ENCODE data around the gene TNKS2. TPM values are rescaled to one million over a fixed set of nuclear protein-coding genes. Genes with fewer than 3 reads are reported as not detected.
A peak's percentile ranks its signal among the peaks of the same experiment; 100 is the strongest.

TNKS2 gene
- polyA plus RNA-seq, 6 donors from 2014 or later: 17.9 to 32.2 (median 26.5) TPM

DNA sequence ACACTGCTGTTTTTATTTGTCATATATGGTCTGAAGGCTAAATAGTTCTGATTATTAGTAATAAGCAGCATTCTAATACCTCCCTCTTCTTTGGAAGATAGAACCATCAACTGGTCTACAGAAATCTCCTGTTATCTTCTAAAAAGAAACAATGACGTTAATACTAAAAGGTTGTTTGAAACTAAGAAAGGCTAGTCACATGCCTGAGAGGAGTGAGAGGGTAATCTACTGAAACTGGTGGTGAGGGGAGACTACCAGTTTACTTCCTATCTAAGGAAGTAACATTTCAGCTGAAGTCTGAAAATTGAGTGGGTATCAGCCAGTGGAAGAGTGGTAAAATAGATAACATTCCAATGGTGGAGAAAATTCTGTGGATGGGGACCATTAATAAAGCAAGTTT, 62.7 kb downstream of the TNKS2 start:
- Mint-ChIP-seq H3K36me3 (peaks cover 16 to 36% of the 10 kb centered on the region in 2 donors), H3K4me1 (no peaks in the 10 kb centered on the region), H3K27me3 (no peaks in the 10 kb centered on the region), H3K4me3 (no peak overlapping the region), H3K9me3 (no peaks in the 10 kb centered on the region), H3K27ac (peak overlapping the region in 1 of 6 donors; percentile 20)
- DNase-seq (no peak), ATAC-seq (ENCODE audit: low read depth in 2 of 2) (no peak)

GRCh38 chr10:91864099-91864498, 65.9 kb downstream of the TNKS2 start:
- no peaks in the 10 kb centered on the region for H3K4me1 Mint-ChIP-seq
- no peak for DNase-seq
- peak overlapping the region in 1 of 6 donors; percentile 24 for H3K27ac Mint-ChIP-seq
- no peak for ATAC-seq (ENCODE audit: low read depth in 2 of 2)
- peaks cover 0 to 22% of the 10 kb centered on the region in 2 donors for H3K36me3 Mint-ChIP-seq
- no peaks in the 10 kb centered on the region for H3K27me3 Mint-ChIP-seq
- no peaks in the 10 kb centered on the region for H3K9me3 Mint-ChIP-seq
- no peak overlapping the region for H3K4me3 Mint-ChIP-seq

DNA sequence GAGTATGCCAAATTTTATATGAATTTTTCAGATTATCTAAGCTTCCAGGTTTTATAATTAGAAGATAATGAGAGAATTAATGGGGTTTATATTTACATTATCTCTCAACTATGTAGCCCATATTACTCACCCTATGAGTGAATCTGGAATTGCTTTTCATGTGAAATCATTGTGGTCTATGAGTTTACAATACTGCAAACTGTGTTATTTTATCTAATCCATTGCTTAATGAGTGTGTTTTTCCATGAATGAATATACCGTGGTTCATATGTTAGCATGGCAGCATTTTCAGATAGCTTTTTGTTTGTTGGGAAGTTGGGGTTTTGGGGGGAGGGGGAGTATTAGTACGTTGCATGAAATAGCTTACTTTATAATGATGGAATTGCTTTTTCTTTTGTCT, 66.5 kb downstream of the TNKS2 start:
- H3K4me1 Mint-ChIP-seq: no peaks in the 10 kb centered on the region
- DNase-seq (no peak), ATAC-seq (ENCODE audit: low read depth in 2 of 2) (no peak)
- H3K27ac Mint-ChIP-seq: no peak overlapping the region
- peaks cover 0 to 21% of the 10 kb centered on the region in 2 donors for H3K36me3 Mint-ChIP-seq
- H3K27me3 Mint-ChIP-seq: no peaks in the 10 kb centered on the region
- no peaks in the 10 kb centered on the region for H3K9me3 Mint-ChIP-seq
- peak overlapping the region in 1 of 8 donors; percentile 42 for H3K4me3 Mint-ChIP-seq

DNA sequence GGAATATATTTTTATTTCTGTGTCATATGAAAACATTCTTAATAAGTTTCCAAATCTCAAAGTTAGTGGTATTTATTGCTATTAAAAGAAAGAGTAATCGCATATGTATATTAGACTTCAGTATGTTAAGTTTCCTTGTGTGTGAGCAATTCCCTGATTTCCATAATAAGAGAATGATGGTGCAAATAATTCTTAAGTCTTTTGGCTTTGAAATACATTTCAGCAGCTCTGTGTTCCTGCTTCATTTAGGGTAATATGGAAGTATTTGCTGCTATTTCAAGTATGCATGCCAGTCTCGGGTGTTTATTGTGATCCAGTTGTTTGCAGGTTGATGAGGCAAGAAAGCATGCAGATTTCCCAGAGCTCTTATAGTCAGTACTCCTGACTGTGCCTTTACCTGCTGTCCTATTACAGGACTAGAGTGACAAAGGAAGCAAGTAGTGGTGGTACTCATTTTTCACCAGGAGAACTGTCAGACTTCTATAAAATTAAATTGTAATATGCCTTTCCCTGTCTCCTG, 67.4 kb downstream of the TNKS2 start:
- no peaks in the 10 kb centered on the region for H3K27me3 Mint-ChIP-seq
- no peaks in the 10 kb centered on the region for H3K4me1 Mint-ChIP-seq
- no peaks in the 10 kb centered on the region for H3K9me3 Mint-ChIP-seq
- no peak overlapping the region for H3K4me3 Mint-ChIP-seq
- H3K27ac Mint-ChIP-seq: peak overlapping the region in 1 of 6 donors; percentile 60
- peaks cover 0 to 18% of the 10 kb centered on the region in 2 donors for H3K36me3 Mint-ChIP-seq
- ATAC-seq (ENCODE audit: low read depth in 2 of 2) (no peak), DNase-seq (no peak)

DNA sequence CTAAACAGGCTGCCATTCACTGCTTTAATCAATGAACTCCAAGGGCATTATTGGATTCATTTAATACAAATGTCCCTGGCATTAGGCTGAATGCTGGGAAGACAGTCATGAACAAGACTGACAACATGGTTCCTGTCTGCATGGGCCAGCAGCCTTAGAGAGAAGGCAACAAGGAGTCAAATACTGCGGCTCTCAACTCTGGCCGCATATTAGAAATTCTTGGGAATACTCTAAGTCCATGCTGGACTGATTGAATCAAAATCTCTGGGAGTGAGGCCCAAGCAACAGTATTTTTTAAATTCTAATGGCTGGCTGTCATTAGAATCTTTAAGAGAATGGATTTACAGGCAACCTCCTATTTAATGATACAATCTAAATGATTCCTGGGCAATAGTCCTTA, 76.9 kb downstream of the TNKS2 start:
- no peak overlapping the region for H3K4me3 Mint-ChIP-seq
- ATAC-seq (ENCODE audit: low read depth in 2 of 2) (no peak), DNase-seq (no peak)
- no peaks in the 10 kb centered on the region for H3K27me3 Mint-ChIP-seq
- H3K36me3 Mint-ChIP-seq: no peaks in the 10 kb centered on the region
- H3K9me3 Mint-ChIP-seq: no peaks in the 10 kb centered on the region
- H3K4me1 Mint-ChIP-seq: no peaks in the 10 kb centered on the region
- H3K27ac Mint-ChIP-seq: no peak overlapping the region

- no peak for DNase-seq
- H3K36me3 Mint-ChIP-seq: no peaks in the 10 kb centered on the region
- no peak for ATAC-seq (ENCODE audit: low read depth in 2 of 2)
- H3K27ac Mint-ChIP-seq: no peak overlapping the region
- peaks cover 0 to under 1% (median 0%) of the 10 kb centered on the region in 7 donors for H3K9me3 Mint-ChIP-seq
- no peak overlapping the region for H3K4me3 Mint-ChIP-seq
- no peaks in the 10 kb centered on the region for H3K27me3 Mint-ChIP-seq
- no peaks in the 10 kb centered on the region for H3K4me1 Mint-ChIP-seq
Measured at GRCh38 chr10:91875779-91876178, 77.6 kb downstream of the TNKS2 start.

GRCh38 chr10:91879515-91880170, 81.4 kb downstream of the TNKS2 start:
- peaks cover 0 to 7% of the 10 kb centered on the region in 2 donors for H3K36me3 Mint-ChIP-seq
- ATAC-seq (ENCODE audit: low read depth in 2 of 2) (no peak), DNase-seq (no peak)
- no peaks in the 10 kb centered on the region for H3K4me1 Mint-ChIP-seq
- no peak overlapping the region for H3K4me3 Mint-ChIP-seq
- H3K27me3 Mint-ChIP-seq: peaks cover 0 to 4% (median 0%) of the 10 kb centered on the region in 3 donors
- H3K27ac Mint-ChIP-seq: peak overlapping the region in 1 of 6 donors; percentile 21
- H3K9me3 Mint-ChIP-seq: peaks cover 0 to 7% (median 4%) of the 10 kb centered on the region in 7 donors

GRCh38 chr10:91880310-91880709, 82.1 kb downstream of the TNKS2 start:
- Mint-ChIP-seq H3K9me3 (peaks cover 0 to 7% (median 4%) of the 10 kb centered on the region in 7 donors), H3K27me3 (peaks cover 0 to 7% (median 0%) of the 10 kb centered on the region in 3 donors), H3K4me3 (no peak overlapping the region), H3K27ac (no peak overlapping the region), H3K36me3 (peaks cover 0 to 7% of the 10 kb centered on the region in 2 donors), H3K4me1 (no peaks in the 10 kb centered on the region)
- DNase-seq (no peak), ATAC-seq (ENCODE audit: low read depth in 2 of 2) (no peak)

- ATAC-seq (ENCODE audit: low read depth in 2 of 2) (no peak), DNase-seq (no peak)
- H3K36me3 Mint-ChIP-seq: peaks cover 0 to 7% of the 10 kb centered on the region in 2 donors
- H3K9me3 Mint-ChIP-seq: peaks cover 0 to 7% (median 4%) of the 10 kb centered on the region in 7 donors
- peaks cover 7 to 13% (median 8%) of the 10 kb centered on the region in 3 donors for H3K4me1 Mint-ChIP-seq
- H3K4me3 Mint-ChIP-seq: no peak overlapping the region
- H3K27ac Mint-ChIP-seq: peak overlapping the region in 1 of 6 donors; percentile 1
- H3K27me3 Mint-ChIP-seq: peaks cover 0 to 24% (median 6%) of the 10 kb centered on the region in 3 donors
Measured at GRCh38 chr10:91883549-91884444, 85.6 kb downstream of the TNKS2 start.

DNA sequence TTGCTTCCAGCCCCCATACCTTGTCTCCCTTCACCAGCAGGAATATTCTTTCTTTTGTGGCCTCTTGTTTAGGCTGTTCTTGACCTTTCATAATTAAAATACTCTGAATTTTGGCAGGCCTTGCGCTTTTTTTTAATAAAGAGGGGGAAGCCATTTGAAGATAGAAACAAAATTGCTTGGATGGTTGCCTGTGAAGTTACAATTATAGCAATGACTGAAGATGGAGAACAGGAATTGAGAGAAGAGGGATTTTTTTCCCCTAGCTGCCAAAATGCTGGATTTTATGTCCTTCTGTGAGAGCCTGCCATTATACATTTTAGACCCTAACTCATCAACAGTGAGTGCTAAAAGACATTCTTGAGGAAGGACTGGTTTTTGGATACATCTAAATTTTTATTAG, 86.3 kb downstream of the TNKS2 start:
- H3K27ac Mint-ChIP-seq: no peak overlapping the region
- peaks cover 7 to 13% (median 12%) of the 10 kb centered on the region in 3 donors for H3K4me1 Mint-ChIP-seq
- peaks cover 0 to 7% of the 10 kb centered on the region in 2 donors for H3K36me3 Mint-ChIP-seq
- peaks cover 0 to 7% (median 4%) of the 10 kb centered on the region in 7 donors for H3K9me3 Mint-ChIP-seq
- no peak overlapping the region for H3K4me3 Mint-ChIP-seq
- H3K27me3 Mint-ChIP-seq: peaks cover 6 to 29% (median 10%) of the 10 kb centered on the region in 3 donors
- ATAC-seq (ENCODE audit: low read depth in 2 of 2) (no peak), DNase-seq (no peak)

DNA sequence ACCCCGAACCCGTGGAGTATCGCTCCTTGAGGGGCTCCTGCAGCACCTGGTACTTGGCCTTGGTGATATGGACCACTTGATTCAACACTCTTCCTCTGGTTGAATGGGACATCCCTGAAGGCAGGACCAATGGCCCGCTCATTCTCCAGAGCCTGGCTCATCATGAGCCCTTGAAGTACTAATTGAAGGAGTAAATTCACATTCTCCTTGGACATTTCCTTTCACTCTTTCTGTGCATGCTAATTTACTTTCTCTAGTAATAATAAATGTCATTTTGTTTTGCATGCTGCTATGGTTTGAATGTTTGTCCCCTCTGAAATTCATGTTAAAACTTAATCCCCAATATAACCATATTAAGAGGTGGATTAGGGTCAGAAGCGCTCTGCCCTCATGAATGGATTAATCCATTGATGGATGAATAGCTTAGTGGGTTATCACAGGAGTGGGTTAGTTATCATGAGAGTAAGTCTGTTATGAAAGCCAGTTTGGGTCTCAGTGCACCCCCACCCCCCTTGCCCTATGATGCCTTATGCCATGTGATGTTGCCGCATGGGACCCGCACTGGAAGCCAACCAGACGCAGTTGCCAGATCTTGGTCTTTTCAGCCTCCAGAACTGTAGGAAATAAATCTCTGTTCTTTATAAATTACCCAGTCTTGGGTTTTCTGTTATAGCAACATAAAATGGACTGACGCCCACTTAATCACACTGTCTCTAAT, 87.3 kb downstream of the TNKS2 start:
- peaks cover 0 to 7% of the 10 kb centered on the region in 2 donors for H3K36me3 Mint-ChIP-seq
- no peak overlapping the region for H3K4me3 Mint-ChIP-seq
- ATAC-seq (ENCODE audit: low read depth in 2 of 2) (no peak), DNase-seq (no peak)
- H3K27me3 Mint-ChIP-seq: peaks cover 11 to 35% (median 12%) of the 10 kb centered on the region in 3 donors
- H3K27ac Mint-ChIP-seq: peak overlapping the region in 1 of 6 donors; percentile 5
- H3K9me3 Mint-ChIP-seq: peaks cover 0 to 7% (median 4%) of the 10 kb centered on the region in 7 donors
- H3K4me1 Mint-ChIP-seq: peaks cover 7 to 13% (median 12%) of the 10 kb centered on the region in 3 donors

GRCh38 chr10:91886954-91887271, 88.7 kb downstream of the TNKS2 start:
- Mint-ChIP-seq H3K36me3 (no peaks in the 10 kb centered on the region), H3K9me3 (peaks cover 0 to 1% (median 0%) of the 10 kb centered on the region in 7 donors), H3K4me3 (peak overlapping the region; percentile 85 to 96 (median 90)), H3K4me1 (peaks cover 7 to 13% (median 12%) of the 10 kb centered on the region in 3 donors), H3K27ac (no peak overlapping the region), H3K27me3 (peaks cover 22 to 40% (median 23%) of the 10 kb centered on the region in 3 donors)
- ATAC-seq (ENCODE audit: low read depth in 2 of 2) (no peak), DNase-seq (no peak)

All from naive B cell (primary cell).